SK-N-MC (cell line): ENCODE data around the gene PEDS1.
"Not testable (repeated sequence)": the region's sequence is repeated elsewhere in the genome, so short reads cannot be mapped to it uniquely, and the experiment has no call there.

Experiments
- DNase-seq: peaks from one replicate; pipeline ENCODE4 v3.0.0-alpha.2; 2011; ENCODE audit warnings: low read depth, low spot score
- H3K27ac ChIP-seq: fragments of 200-600 bp; sonication (generic); 2 replicates; pipeline ENCODE4 v1.5.1; 2016; ENCODE audit warnings: mixed run types
- H3K36me3 ChIP-seq: fragments of 200-600 bp; sonication (generic); 2 replicates; pipeline ENCODE4 v1.6.1; 2017; ENCODE audit warnings: antibody characterized with exemption, low read length, mixed read lengths; ENCODE audit not compliant: insufficient read depth
- H3K4me3 ChIP-seq: fragments of 200-600 bp; sonication (generic); 2 replicates; pipeline ENCODE4 v1.5.1; 2016
- H3K9ac ChIP-seq: fragments of 200-600 bp; sonication (generic); 2 replicates; pipeline ENCODE4 v1.8.0; 2017; ENCODE audit warnings: mixed run types, mixed read lengths; ENCODE audit not compliant: insufficient read length
- H3K9me3 ChIP-seq: fragments of 200-600 bp; sonication (generic); 2 replicates; pipeline ENCODE4 v1.6.1; 2017; ENCODE audit warnings: low read depth, mild to moderate bottlenecking, antibody characterized with exemption, low read length, moderate library complexity, mixed read lengths
- EZH2 ChIP-seq: fragments of 200-600 bp; sonication (generic); IDR thresholded peaks from one replicate; pipeline ENCODE4 v1.6.1; 2017; ENCODE audit warnings: antibody characterized with exemption
- FOXP2 ChIP-seq: optimal IDR thresholded peaks from 2 replicates; pipeline ENCODE3; 2011; ENCODE audit warnings: mild to moderate bottlenecking, moderate library complexity; ENCODE audit not compliant: insufficient read depth; ENCODE audit errors: extremely low read length, control extremely low read depth
- POLR2AphosphoS5 ChIP-seq: IDR thresholded peaks from 2 replicates; pipeline ENCODE4 v1.6.1; 2012; ENCODE audit warnings: mild to moderate bottlenecking, low read depth, low read length, borderline replicate concordance

PEDS1 gene

GRCh38 chr20:50141811-50142561 lies 11.5 kb downstream of the PEDS1 start:
- TF ChIP-seq FOXP2 (no peak), POLR2AphosphoS5 (no peak), EZH2 (no peak)
- Histone ChIP-seq H3K27ac (no peak overlapping the region), H3K9me3 (no peaks in the 10 kb centered on the region), H3K36me3 (peaks cover 31% of the 10 kb centered on the region), H3K9ac (no peak overlapping the region), H3K4me3 (no peak overlapping the region)
- no peak for DNase-seq

GRCh38 chr20:50141018-50141675 lies 12.4 kb downstream of the PEDS1 start:
- DNase-seq: no peak
- Histone ChIP-seq H3K9ac (no peak overlapping the region), H3K4me3 (no peak overlapping the region), H3K27ac (no peak overlapping the region), H3K9me3 (no peaks in the 10 kb centered on the region), H3K36me3 (peaks cover 31% of the 10 kb centered on the region)
- TF ChIP-seq EZH2 (no peak), FOXP2 (no peak), POLR2AphosphoS5 (no peak)

- Histone ChIP-seq H3K27ac (no peak overlapping the region), H3K36me3 (peaks cover 31% of the 10 kb centered on the region), H3K9me3 (no peaks in the 10 kb centered on the region), H3K9ac (no peak overlapping the region), H3K4me3 (no peak overlapping the region)
- TF ChIP-seq EZH2: no peak
- TF ChIP-seq FOXP2: no peak
- TF ChIP-seq POLR2AphosphoS5: no peak
- DNase-seq: no peak
These were observed 13.1 kb downstream of the PEDS1 start for GRCh38 chr20:50140339-50140859.

- Histone ChIP-seq H3K9ac (no peak overlapping the region), H3K4me3 (no peak overlapping the region), H3K36me3 (peaks cover 31% of the 10 kb centered on the region), H3K27ac (no peak overlapping the region), H3K9me3 (no peaks in the 10 kb centered on the region)
- no peak for DNase-seq
- TF ChIP-seq EZH2 (no peak), POLR2AphosphoS5 (no peak), FOXP2 (no peak)
These were observed 14.8 kb downstream of the PEDS1 start for GRCh38 chr20:50138479-50139393.

- no peak overlapping the region for H3K4me3 ChIP-seq
- peaks cover 27% of the 10 kb centered on the region for H3K36me3 ChIP-seq
- H3K9ac ChIP-seq: no peak overlapping the region
- no peak overlapping the region for H3K27ac ChIP-seq
- TF ChIP-seq FOXP2: no peak
- no peak for TF ChIP-seq POLR2AphosphoS5
- no peak for TF ChIP-seq EZH2
- no peak for DNase-seq
- no peaks in the 10 kb centered on the region for H3K9me3 ChIP-seq
These were observed 15.4 kb downstream of the PEDS1 start for GRCh38 chr20:50138120-50138478.

- DNase-seq, H3K9ac ChIP-seq, H3K4me3 ChIP-seq, H3K9me3 ChIP-seq, H3K27ac ChIP-seq: not testable (repeated sequence)
- peaks cover 25% of the 10 kb centered on the region; the same call in 1 of the 2 replicates for H3K36me3 ChIP-seq
These were observed 15.8 kb downstream of the PEDS1 start for GRCh38 chr20:50137702-50138101.

- DNase-seq: no peak
- Histone ChIP-seq H3K9ac (no peak overlapping the region), H3K4me3 (no peak overlapping the region), H3K36me3 (peaks cover 27% of the 10 kb centered on the region; the same call in 1 of the 2 replicates), H3K9me3 (no peaks in the 10 kb centered on the region), H3K27ac (no peak overlapping the region)
- no peak for TF ChIP-seq EZH2
- no peak for TF ChIP-seq FOXP2
- no peak for TF ChIP-seq POLR2AphosphoS5
These were observed 16.5 kb downstream of the PEDS1 start for GRCh38 chr20:50136822-50137599.

GRCh38 chr20:50135157-50135556 lies 18.4 kb downstream of the PEDS1 start:
- not testable (repeated sequence) for H3K27ac ChIP-seq, DNase-seq, H3K9me3 ChIP-seq, H3K4me3 ChIP-seq, H3K9ac ChIP-seq
- H3K36me3 ChIP-seq: peaks cover 17% of the 10 kb centered on the region
